Measurements from ENCODE around the gene KCNIP1. TPM values are rescaled to one million over a fixed set of nuclear protein-coding genes. Genes with fewer than 3 reads are reported as not detected.

Gene KCNIP1
- total RNA-seq, 1 donor from 2014 or later, result not detected

GRCh38 chr5:170519549-170519948, 15.7 kb downstream of the KCNIP1 start:
- H3K9me3 ChIP-seq, result no peaks in the 10 kb centered on the region
- intact Hi-C loops (cut with DNase I), result no loop called here
- peaks cover 7% of the 10 kb centered on the region for H3K4me1 ChIP-seq
- no peaks in the 10 kb centered on the region for H3K27me3 ChIP-seq
- H3K27ac ChIP-seq, result no peak overlapping the region
- H3K4me3 ChIP-seq, result no peak overlapping the region
- no peaks in the 10 kb centered on the region for H3K36me3 ChIP-seq
- TF ChIP-seq POLR2A (IDR thresholded peaks at IDR 0.05) (no peak), POLR2AphosphoS5 (IDR thresholded peaks at IDR 0.05; ENCODE audit: insufficient read depth in 1 of 2, low read depth in 1 of 2) (no peak), CTCF (IDR thresholded peaks at IDR 0.05) (no peak)
- no peak for DNase-seq (ENCODE audit: extremely low spot score in 2 of 2)

- intact Hi-C loops (cut with DNase I), result no loop called here
- peaks cover 7% of the 10 kb centered on the region for H3K4me1 ChIP-seq
Measured at GRCh38 chr5:170520372-170520771, 16.6 kb downstream of the KCNIP1 start.

GRCh38 chr5:170522211-170523141, 18.7 kb downstream of the KCNIP1 start:
- no peak for DNase-seq (ENCODE audit: extremely low spot score in 2 of 2)
- Histone ChIP-seq H3K9me3 (no peaks in the 10 kb centered on the region), H3K27ac (no peak overlapping the region), H3K36me3 (no peaks in the 10 kb centered on the region), H3K4me1 (peaks cover 7% of the 10 kb centered on the region), H3K4me3 (no peak overlapping the region), H3K27me3 (no peaks in the 10 kb centered on the region)
- TF ChIP-seq CTCF (IDR thresholded peaks at IDR 0.05) (no peak), POLR2AphosphoS5 (IDR thresholded peaks at IDR 0.05; ENCODE audit: insufficient read depth in 1 of 2, low read depth in 1 of 2) (no peak), POLR2A (IDR thresholded peaks at IDR 0.05) (no peak)
- intact Hi-C loops (cut with DNase I), result no loop called here

More at GRCh38 chr5:170520372-170520771, 16.6 kb downstream of the KCNIP1 start:
- no peak overlapping the region for H3K27ac ChIP-seq
- H3K4me3 ChIP-seq, result no peak overlapping the region
- H3K9me3 ChIP-seq, result no peaks in the 10 kb centered on the region
- DNase-seq (ENCODE audit: extremely low spot score in 2 of 2), result no peak
- no peaks in the 10 kb centered on the region for H3K27me3 ChIP-seq
- TF ChIP-seq POLR2A (IDR thresholded peaks at IDR 0.05) (no peak), CTCF (IDR thresholded peaks at IDR 0.05) (no peak), POLR2AphosphoS5 (IDR thresholded peaks at IDR 0.05; ENCODE audit: insufficient read depth in 1 of 2, low read depth in 1 of 2) (no peak)
- no peaks in the 10 kb centered on the region for H3K36me3 ChIP-seq

- no peak for TF ChIP-seq POLR2A (IDR thresholded peaks at IDR 0.05)
- no peak for TF ChIP-seq CTCF (IDR thresholded peaks at IDR 0.05)
- no peak for TF ChIP-seq POLR2AphosphoS5 (IDR thresholded peaks at IDR 0.05; ENCODE audit: insufficient read depth in 1 of 2, low read depth in 1 of 2)
- no peaks in the 10 kb centered on the region for H3K27me3 ChIP-seq
- H3K36me3 ChIP-seq, result no peaks in the 10 kb centered on the region
- no peak overlapping the region for H3K27ac ChIP-seq
- no peak for DNase-seq (ENCODE audit: extremely low spot score in 2 of 2)
- intact Hi-C loops (cut with DNase I), result no loop called here
- peaks cover 7% of the 10 kb centered on the region for H3K4me1 ChIP-seq
- no peak overlapping the region for H3K4me3 ChIP-seq
- no peaks in the 10 kb centered on the region for H3K9me3 ChIP-seq
Measured at GRCh38 chr5:170523142-170523551, 19.3 kb downstream of the KCNIP1 start.

GRCh38 chr5:170523830-170524229, 20.0 kb downstream of the KCNIP1 start:
- Histone ChIP-seq H3K4me1 (peaks cover 7% of the 10 kb centered on the region), H3K27ac (no peak overlapping the region), H3K36me3 (no peaks in the 10 kb centered on the region), H3K27me3 (no peaks in the 10 kb centered on the region), H3K4me3 (no peak overlapping the region), H3K9me3 (no peaks in the 10 kb centered on the region)
- intact Hi-C loops (cut with DNase I), result no loop called here
- TF ChIP-seq POLR2AphosphoS5 (IDR thresholded peaks at IDR 0.05; ENCODE audit: insufficient read depth in 1 of 2, low read depth in 1 of 2) (no peak), POLR2A (IDR thresholded peaks at IDR 0.05) (no peak), CTCF (IDR thresholded peaks at IDR 0.05) (no peak)
- no peak for DNase-seq (ENCODE audit: extremely low spot score in 2 of 2)
